Progenitor cell of endocrine pancreas (in vitro differentiated cells): Measurements from ENCODE around the gene ZNF618. TPM values are rescaled to one million over a fixed set of nuclear protein-coding genes. Genes with fewer than 3 reads are reported as not detected.

Experiments
- DNase-seq: peaks from one replicate; pipeline ENCODE4 v3.0.0; 2021; ENCODE audit warnings: low spot score; ENCODE audit not compliant: unreplicated experiment
- H3K27ac Mint-ChIP-seq: 2 replicates; pipeline ENCODE4 v1.8.0; 2021; ENCODE audit warnings: mild to moderate bottlenecking, moderate library complexity, mixed read lengths
- H3K27me3 Mint-ChIP-seq: 2 replicates; pipeline ENCODE4 v1.8.0; 2021; ENCODE audit warnings: mixed read lengths
- H3K36me3 Mint-ChIP-seq: 2 replicates; pipeline ENCODE4 v1.8.0; 2022; ENCODE audit warnings: mixed read lengths; ENCODE audit not compliant: insufficient read depth
- H3K4me1 Mint-ChIP-seq: 2 replicates; pipeline ENCODE4 v1.8.0; 2021; ENCODE audit warnings: low read depth, mixed read lengths
- H3K4me3 Mint-ChIP-seq: 2 replicates; pipeline ENCODE4 v1.8.0; 2021; ENCODE audit warnings: low read depth, mild to moderate bottlenecking, moderate library complexity, mixed read lengths
- H3K9me3 Mint-ChIP-seq: 2 replicates; pipeline ENCODE4 v1.8.0; 2021; ENCODE audit warnings: low read depth, mixed read lengths
- total RNA-seq: library from RNA; stranded (reverse); gene quantifications from 2 replicates; pipeline ENCODE4 v1.2.1, GENCODE V29; 2021
- TF ChIP-seq, protein P1 (sequence below): fragments of 200-600 bp; sonication (generic); IDR thresholded peaks from one replicate; pipeline ENCODE4 v1.5.0; 2021; ENCODE audit warnings: antibody characterized with exemption, mild to moderate bottlenecking; ENCODE audit not compliant: unreplicated experiment

ZNF618 gene
- total RNA-seq, 1 donor from 2014 or later = 85.8 TPM

DNA sequence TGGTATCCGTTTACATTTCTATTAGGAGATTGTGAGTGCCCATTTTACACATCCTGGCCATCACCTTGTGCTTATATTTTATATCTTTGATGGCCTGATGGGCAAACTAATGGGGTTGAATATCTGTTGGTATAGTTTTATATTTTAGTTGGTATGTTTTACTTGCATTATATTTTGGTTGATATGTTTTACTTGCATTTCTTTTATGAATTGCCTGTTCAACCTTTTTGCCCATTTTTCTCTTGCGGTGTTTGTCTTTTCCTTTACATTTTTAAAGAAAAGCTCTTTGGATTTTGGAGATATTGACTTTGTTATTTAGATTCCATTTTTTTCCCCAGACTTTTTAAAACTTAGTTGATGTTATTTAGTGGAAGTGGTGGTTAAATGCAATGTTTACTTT is 14.6 kb downstream of the ZNF618 start:
- H3K9me3 Mint-ChIP-seq = peaks cover 30% of the 10 kb centered on the region
- H3K27ac Mint-ChIP-seq = no peak overlapping the region
- no peaks in the 10 kb centered on the region for H3K27me3 Mint-ChIP-seq
- TF ChIP-seq, protein P1, sequence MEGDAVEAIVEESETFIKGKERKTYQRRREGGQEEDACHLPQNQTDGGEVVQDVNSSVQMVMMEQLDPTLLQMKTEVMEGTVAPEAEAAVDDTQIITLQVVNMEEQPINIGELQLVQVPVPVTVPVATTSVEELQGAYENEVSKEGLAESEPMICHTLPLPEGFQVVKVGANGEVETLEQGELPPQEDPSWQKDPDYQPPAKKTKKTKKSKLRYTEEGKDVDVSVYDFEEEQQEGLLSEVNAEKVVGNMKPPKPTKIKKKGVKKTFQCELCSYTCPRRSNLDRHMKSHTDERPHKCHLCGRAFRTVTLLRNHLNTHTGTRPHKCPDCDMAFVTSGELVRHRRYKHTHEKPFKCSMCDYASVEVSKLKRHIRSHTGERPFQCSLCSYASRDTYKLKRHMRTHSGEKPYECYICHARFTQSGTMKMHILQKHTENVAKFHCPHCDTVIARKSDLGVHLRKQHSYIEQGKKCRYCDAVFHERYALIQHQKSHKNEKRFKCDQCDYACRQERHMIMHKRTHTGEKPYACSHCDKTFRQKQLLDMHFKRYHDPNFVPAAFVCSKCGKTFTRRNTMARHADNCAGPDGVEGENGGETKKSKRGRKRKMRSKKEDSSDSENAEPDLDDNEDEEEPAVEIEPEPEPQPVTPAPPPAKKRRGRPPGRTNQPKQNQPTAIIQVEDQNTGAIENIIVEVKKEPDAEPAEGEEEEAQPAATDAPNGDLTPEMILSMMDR = no peak
- no peak for DNase-seq
- peaks cover 54% of the 10 kb centered on the region for H3K36me3 Mint-ChIP-seq
- H3K4me3 Mint-ChIP-seq = no peak overlapping the region
- peaks cover 9% of the 10 kb centered on the region for H3K4me1 Mint-ChIP-seq

DNA sequence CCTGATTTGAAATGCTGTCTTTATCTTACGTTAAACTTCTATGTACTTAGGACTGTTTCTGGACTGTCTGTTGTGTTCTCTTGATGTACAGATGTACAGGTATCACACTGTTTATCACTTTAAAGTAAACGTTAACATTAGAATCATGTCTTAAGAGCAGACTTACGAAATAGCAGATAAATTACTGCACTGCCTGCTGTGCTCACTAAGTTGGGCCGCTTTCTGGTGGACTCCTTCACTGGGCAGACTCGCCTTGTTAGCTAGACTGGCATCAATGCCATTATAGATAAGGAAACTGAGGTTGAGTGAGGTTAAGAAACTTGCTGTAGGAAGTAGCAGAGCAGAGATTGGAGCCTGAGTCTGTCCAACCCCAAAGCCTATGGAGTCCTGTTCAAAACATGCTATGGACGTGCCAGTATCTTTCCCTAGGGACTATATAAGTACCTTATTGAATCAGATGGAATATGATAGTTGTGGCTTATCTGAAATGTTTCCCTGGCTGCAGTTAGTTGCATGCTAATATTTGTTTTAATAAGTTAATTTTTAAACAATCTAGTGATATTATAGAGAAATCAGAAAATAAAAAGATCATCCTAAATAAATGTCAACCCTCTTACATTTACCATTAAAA is 16.9 kb downstream of the ZNF618 start:
- Mint-ChIP-seq H3K27me3 (no peaks in the 10 kb centered on the region), H3K4me1 (peaks cover 4% of the 10 kb centered on the region), H3K4me3 (no peak overlapping the region), H3K27ac (peak overlapping the region; percentile 64), H3K9me3 (peaks cover 30% of the 10 kb centered on the region), H3K36me3 (peaks cover 53% of the 10 kb centered on the region)
- DNase-seq = no peak
- TF ChIP-seq, protein P1 = no peak

DNA sequence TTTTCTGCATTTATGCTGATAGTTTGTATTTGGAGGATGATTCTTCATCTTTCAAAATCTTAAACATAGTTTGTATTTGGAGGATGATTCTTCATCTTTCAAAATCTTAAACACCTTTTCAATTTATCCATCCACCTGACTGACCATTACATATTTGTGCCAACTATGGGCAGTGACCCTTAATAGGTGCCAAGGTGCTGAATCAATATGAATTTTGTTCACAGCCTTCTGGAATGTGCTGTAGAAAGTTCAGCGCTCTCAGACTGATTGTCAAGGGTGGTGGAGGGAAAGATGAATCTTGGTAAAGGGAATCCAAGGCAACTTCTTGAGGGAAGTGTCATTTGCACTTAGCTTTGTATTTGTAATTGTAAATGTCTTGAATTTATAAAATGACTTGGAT is 18.1 kb downstream of the ZNF618 start:
- Mint-ChIP-seq H3K4me3 (no peak overlapping the region), H3K36me3 (peaks cover 50% of the 10 kb centered on the region), H3K9me3 (peaks cover 25% of the 10 kb centered on the region), H3K4me1 (peaks cover 4% of the 10 kb centered on the region), H3K27ac (no peak overlapping the region), H3K27me3 (no peaks in the 10 kb centered on the region)
- DNase-seq = no peak
- TF ChIP-seq, protein P1 = no peak

DNA sequence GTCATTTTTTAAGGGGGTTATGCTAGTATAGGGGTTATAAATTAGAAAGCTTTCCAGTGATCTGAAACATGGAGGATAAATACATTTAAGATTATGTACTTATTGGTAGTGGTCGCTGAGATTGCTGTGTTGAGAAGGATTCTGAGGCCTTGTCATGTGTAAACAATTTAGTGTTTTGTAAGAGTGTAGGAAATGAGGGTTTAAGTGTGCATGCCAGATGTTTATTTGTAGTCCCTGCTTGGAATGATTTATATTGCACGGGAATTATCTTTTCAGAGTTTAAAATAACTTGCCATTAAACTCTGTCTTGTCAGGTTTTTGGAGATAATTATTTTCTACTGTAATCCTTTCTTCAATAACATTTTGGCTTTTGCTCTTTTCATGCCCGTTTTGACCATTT is 19.4 kb downstream of the ZNF618 start:
- TF ChIP-seq, protein P1 = no peak
- no peak for DNase-seq
- Mint-ChIP-seq H3K27ac (no peak overlapping the region), H3K4me3 (no peak overlapping the region), H3K4me1 (peaks cover 4% of the 10 kb centered on the region), H3K27me3 (no peaks in the 10 kb centered on the region), H3K36me3 (peaks cover 40% of the 10 kb centered on the region), H3K9me3 (peaks cover 13% of the 10 kb centered on the region)

DNA sequence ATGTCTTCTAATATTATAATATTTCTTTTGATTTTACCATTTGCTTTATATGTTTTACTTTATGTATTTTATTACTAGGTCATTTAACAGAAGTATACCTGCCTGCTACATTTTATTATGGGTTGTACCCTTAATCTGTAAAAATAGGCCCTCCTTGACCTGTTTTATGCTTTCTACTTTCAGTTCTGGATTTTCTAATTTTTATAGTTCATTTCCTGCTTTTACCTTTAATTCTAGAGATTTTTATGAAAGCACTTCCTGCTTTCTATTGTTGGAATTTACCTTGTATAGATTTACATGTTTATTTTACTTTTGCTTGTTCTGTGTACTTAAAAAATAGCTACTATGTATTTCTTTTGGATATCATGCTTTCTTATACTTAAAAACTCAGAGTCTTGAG is 20.6 kb downstream of the ZNF618 start:
- Mint-ChIP-seq H3K27me3 (no peaks in the 10 kb centered on the region), H3K27ac (no peak overlapping the region), H3K4me3 (no peak overlapping the region), H3K36me3 (peaks cover 36% of the 10 kb centered on the region), H3K4me1 (peaks cover 4% of the 10 kb centered on the region), H3K9me3 (peaks cover 12% of the 10 kb centered on the region)
- no peak for DNase-seq
- TF ChIP-seq, protein P1 = no peak
